KMS-11 (cell line): Measurements from ENCODE around the gene YKT6.
"Not testable (repeated sequence)": the region's sequence is repeated elsewhere in the genome, so short reads cannot be mapped to it uniquely, and the experiment has no call there.

Source experiments
- H2AFZ ChIP-seq: fragments of 200-600 bp; sonication (generic); 2 replicates; pipeline ENCODE4 v1.6.1; 2016; ENCODE audit warnings: antibody characterized with exemption, mixed run types, low read depth
- H3K27ac ChIP-seq: fragments of 200-600 bp; sonication (generic); 2 replicates; pipeline ENCODE4 v1.6.1; 2016; ENCODE audit warnings: mild to moderate bottlenecking, mixed run types
- H3K27me3 ChIP-seq: fragments of 200-600 bp; sonication (generic); 2 replicates; pipeline ENCODE4 v1.6.1; 2017; ENCODE audit warnings: mild to moderate bottlenecking, low read depth, mixed run types, moderate library complexity; ENCODE audit not compliant: insufficient read depth
- H3K36me3 ChIP-seq: fragments of 200-600 bp; sonication (generic); 2 replicates; pipeline ENCODE4 v1.6.1; 2017; ENCODE audit warnings: mild to moderate bottlenecking, mixed run types; ENCODE audit not compliant: insufficient read depth
- H3K4me1 ChIP-seq: fragments of 200-600 bp; sonication (generic); 2 replicates; pipeline ENCODE4 v1.6.1; 2016; ENCODE audit warnings: mild to moderate bottlenecking, low read depth, mixed run types; ENCODE audit not compliant: poor library complexity, severe bottlenecking
- H3K4me2 ChIP-seq: fragments of 200-600 bp; sonication (generic); 2 replicates; pipeline ENCODE4 v1.7.0; 2016; ENCODE audit warnings: mild to moderate bottlenecking, mixed run types
- H3K4me3 ChIP-seq: fragments of 200-600 bp; sonication (generic); IDR thresholded peaks from 2 replicates; pipeline ENCODE4 v1.6.1; 2017; ENCODE audit warnings: low read depth, low read length, mixed read lengths; ENCODE audit not compliant: insufficient read depth
- H3K79me2 ChIP-seq: fragments of 200-600 bp; sonication (generic); 2 replicates; pipeline ENCODE4 v1.6.1; 2016; ENCODE audit warnings: low read depth, mixed run types; ENCODE audit not compliant: insufficient read depth
- H3K9ac ChIP-seq: fragments of 200-600 bp; sonication (generic); 2 replicates; pipeline ENCODE4 v1.6.1; 2016; ENCODE audit warnings: mild to moderate bottlenecking, mixed run types
- H4K20me1 ChIP-seq: fragments of 200-600 bp; sonication (generic); 2 replicates; pipeline ENCODE4 v1.6.1; 2016; ENCODE audit warnings: mild to moderate bottlenecking, mixed run types; ENCODE audit not compliant: insufficient read depth
- TF ChIP-seq, protein P1 (sequence below): fragments of 200-600 bp; sonication (generic); conservative IDR thresholded peaks from 2 replicates; pipeline ENCODE4 v1.6.1; 2017; ENCODE audit warnings: low read depth, mild to moderate bottlenecking, antibody characterized with exemption, low read length, moderate library complexity, mixed read lengths

Gene YKT6

DNA sequence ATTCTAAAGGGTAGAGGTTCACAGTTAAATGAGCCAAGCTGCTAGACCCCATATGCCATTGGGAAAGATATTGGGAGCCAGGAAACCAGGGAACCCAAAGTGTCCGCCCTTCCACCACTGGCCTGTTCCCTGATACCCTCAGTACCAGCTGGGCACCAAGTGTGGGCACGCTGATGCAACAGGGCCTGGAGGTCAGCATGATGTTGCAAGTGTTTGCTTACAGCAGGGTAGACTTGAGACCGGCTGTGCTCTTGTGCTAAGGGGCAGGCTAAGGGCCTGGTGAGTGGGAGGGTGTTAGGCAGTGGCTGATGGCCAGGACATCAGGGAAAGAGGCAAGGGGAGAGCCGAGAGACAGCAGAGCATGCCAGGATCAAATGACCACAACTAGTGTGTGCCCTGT is 38.6 kb upstream of the YKT6 start:
- Histone ChIP-seq H3K4me1 (no peaks in the 10 kb centered on the region), H3K36me3 (no peaks in the 10 kb centered on the region), H3K27me3 (no peaks in the 10 kb centered on the region), H3K79me2 (no peaks in the 10 kb centered on the region), H3K4me2 (no peak overlapping the region), H3K4me3 (no peak overlapping the region), H4K20me1 (no peaks in the 10 kb centered on the region), H2AFZ (no peak overlapping the region), H3K9ac (no peak overlapping the region), H3K27ac (no peak overlapping the region)
- TF ChIP-seq, protein P1, sequence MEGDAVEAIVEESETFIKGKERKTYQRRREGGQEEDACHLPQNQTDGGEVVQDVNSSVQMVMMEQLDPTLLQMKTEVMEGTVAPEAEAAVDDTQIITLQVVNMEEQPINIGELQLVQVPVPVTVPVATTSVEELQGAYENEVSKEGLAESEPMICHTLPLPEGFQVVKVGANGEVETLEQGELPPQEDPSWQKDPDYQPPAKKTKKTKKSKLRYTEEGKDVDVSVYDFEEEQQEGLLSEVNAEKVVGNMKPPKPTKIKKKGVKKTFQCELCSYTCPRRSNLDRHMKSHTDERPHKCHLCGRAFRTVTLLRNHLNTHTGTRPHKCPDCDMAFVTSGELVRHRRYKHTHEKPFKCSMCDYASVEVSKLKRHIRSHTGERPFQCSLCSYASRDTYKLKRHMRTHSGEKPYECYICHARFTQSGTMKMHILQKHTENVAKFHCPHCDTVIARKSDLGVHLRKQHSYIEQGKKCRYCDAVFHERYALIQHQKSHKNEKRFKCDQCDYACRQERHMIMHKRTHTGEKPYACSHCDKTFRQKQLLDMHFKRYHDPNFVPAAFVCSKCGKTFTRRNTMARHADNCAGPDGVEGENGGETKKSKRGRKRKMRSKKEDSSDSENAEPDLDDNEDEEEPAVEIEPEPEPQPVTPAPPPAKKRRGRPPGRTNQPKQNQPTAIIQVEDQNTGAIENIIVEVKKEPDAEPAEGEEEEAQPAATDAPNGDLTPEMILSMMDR, result no peak

DNA sequence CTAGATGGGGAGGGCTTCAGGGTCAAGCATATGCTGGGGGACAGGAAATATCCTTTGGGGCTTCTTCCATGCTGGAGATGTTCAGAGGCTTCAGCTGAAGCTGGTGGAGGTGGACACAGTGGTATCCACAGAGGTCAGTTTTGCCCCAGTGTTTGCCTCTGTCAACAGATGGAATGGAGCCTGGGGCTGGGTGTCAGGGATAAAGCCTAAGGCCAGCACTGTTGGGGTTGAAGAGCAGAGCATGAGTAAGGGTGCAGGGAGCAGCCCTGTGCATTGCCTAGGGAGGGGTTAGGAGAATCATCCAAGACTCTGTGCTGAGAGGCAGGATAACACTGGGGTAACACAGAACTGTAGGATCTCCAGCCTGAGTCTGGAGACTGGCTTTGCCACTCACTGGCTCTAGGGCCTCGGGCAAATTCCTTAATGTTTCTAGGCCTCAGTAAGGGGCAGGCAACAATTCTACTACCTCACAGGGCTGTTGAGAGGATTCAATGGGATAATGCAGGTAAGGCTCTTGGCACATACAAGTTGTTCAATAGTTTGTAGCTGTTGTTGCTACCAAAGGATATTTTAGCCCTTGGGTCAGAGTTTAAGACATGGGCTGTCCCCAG is 37.9 kb upstream of the YKT6 start:
- H3K9ac ChIP-seq, result no peak overlapping the region
- no peak overlapping the region for H3K4me2 ChIP-seq
- TF ChIP-seq, protein P1, result no peak
- no peaks in the 10 kb centered on the region for H4K20me1 ChIP-seq
- H3K36me3 ChIP-seq, result no peaks in the 10 kb centered on the region
- no peak overlapping the region for H3K4me3 ChIP-seq
- H3K27me3 ChIP-seq, result no peaks in the 10 kb centered on the region
- H2AFZ ChIP-seq, result no peak overlapping the region
- no peaks in the 10 kb centered on the region for H3K4me1 ChIP-seq
- H3K27ac ChIP-seq, result no peak overlapping the region
- H3K79me2 ChIP-seq, result no peaks in the 10 kb centered on the region

DNA sequence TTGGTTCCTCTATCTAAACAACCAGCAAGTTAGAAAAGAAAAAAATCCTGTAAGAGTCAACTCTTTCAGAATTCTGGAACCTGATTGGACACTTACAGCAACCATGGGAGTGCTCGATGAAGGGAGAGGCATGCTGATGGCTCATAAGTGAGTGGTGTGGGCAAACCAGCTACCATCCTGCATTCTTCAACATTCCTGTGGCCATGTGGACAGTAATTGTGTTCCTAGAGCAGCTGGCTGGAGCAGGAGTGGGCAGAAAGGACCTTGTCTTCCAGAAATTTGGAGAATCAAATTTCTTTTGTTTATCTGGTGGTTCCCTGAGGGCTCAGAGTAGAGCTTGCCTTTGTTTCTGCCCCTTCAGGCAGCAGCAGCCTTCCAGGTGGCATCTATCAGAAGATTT is 37.2 kb upstream of the YKT6 start:
- no peak overlapping the region for H3K27ac ChIP-seq
- TF ChIP-seq, protein P1, result no peak
- no peaks in the 10 kb centered on the region for H4K20me1 ChIP-seq
- no peak overlapping the region for H3K4me3 ChIP-seq
- no peak overlapping the region for H3K4me2 ChIP-seq
- H3K27me3 ChIP-seq, result no peaks in the 10 kb centered on the region
- H2AFZ ChIP-seq, result no peak overlapping the region
- H3K79me2 ChIP-seq, result no peaks in the 10 kb centered on the region
- no peak overlapping the region for H3K9ac ChIP-seq
- no peaks in the 10 kb centered on the region for H3K36me3 ChIP-seq
- no peaks in the 10 kb centered on the region for H3K4me1 ChIP-seq

DNA sequence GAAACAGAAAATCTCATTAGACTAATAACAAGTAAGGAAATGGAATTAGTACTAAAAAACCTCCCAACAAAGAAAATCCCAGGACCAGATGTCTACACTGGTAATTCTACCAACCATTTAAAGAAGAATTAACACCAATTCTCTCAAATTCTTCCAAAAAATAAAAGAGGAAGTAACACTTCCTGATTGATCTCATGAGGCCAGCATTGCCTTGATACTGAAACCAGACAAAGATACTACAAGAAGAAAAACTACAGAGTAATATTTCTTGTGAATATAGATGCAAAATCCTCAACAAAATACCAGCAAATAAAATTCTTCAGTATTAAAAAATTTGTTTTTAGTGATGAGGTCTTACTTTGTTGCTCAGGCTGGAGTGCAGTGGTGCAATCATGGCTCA is 32.9 kb upstream of the YKT6 start:
- Histone ChIP-seq H3K4me2 (no peak overlapping the region), H3K79me2 (no peaks in the 10 kb centered on the region), H3K4me1 (no peaks in the 10 kb centered on the region), H3K9ac (no peak overlapping the region), H4K20me1 (no peaks in the 10 kb centered on the region), H2AFZ (no peak overlapping the region), H3K27me3 (no peaks in the 10 kb centered on the region), H3K27ac (no peak overlapping the region), H3K36me3 (no peaks in the 10 kb centered on the region), H3K4me3 (no peak overlapping the region)
- TF ChIP-seq, protein P1, result no peak

DNA sequence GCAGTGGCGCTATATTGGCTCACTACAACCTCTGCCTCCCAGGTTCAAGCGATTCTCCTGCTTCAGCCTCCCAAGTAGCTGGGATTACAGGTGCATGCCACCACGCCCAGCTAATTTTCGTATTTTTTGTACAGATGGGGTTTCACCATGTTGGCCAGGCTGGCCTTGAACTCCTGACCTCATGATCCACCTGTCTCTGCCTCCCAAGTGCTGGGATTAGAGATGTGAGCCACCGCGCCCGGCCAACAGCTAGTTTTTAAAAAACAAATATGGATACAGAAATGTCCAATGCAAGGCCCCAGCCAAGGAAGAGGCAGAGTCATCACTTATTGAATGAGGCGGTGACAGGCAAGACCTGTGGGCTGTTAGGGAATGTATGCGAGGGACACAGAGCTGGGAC is 28.9 kb upstream of the YKT6 start:
- not testable (repeated sequence) for H3K36me3 ChIP-seq, H2AFZ ChIP-seq, H3K27ac ChIP-seq, H3K4me2 ChIP-seq, H3K4me1 ChIP-seq, H4K20me1 ChIP-seq, H3K27me3 ChIP-seq, H3K4me3 ChIP-seq, H3K9ac ChIP-seq, H3K79me2 ChIP-seq
